GM20000 (cell line): ENCODE results near the gene HPCAL1.
A peak's percentile ranks its signal among the peaks of the same experiment; 100 is the strongest.

ENCODE experiments used
- DNase-seq: peaks from one replicate; pipeline ENCODE4 v3.0.0; 2012; ENCODE audit warnings: low spot score
- CTCF ChIP-seq: IDR thresholded peaks from 2 replicates; pipeline ENCODE4 v1.5.1; 2012; ENCODE audit warnings: mild to moderate bottlenecking, control low read depth; ENCODE audit errors: extremely low read depth, missing control alignments

Gene HPCAL1

GRCh38 chr2:10276481-10277292, 26.0 kb upstream of the HPCAL1 start:
- TF ChIP-seq CTCF, result no peak
- no peak for DNase-seq

- no peak for TF ChIP-seq CTCF
- DNase-seq, result no peak
These were observed 25.2 kb upstream of the HPCAL1 start for GRCh38 chr2:10277293-10278028.

- TF ChIP-seq CTCF, result no peak
- DNase-seq, result peak; percentile 51
These were observed 24.5 kb upstream of the HPCAL1 start for GRCh38 chr2:10278029-10278762.

- DNase-seq, result no peak
These were observed 23.8 kb upstream of the HPCAL1 start for GRCh38 chr2:10278763-10279471.

GRCh38 chr2:10279472-10279870, 23.2 kb upstream of the HPCAL1 start:
- TF ChIP-seq CTCF, result no peak
- no peak for DNase-seq

More at GRCh38 chr2:10278763-10279471, 23.8 kb upstream of the HPCAL1 start:
- TF ChIP-seq CTCF, result no peak

GRCh38 chr2:10279946-10280463, 22.7 kb upstream of the HPCAL1 start:
- no peak for DNase-seq
- TF ChIP-seq CTCF, result no peak
